GOT3 (cell line): ENCODE measurements around the gene SPATA13.
"Not testable (repeated sequence)": the region's sequence is repeated elsewhere in the genome, so short reads cannot be mapped to it uniquely, and the experiment has no call there.

Source experiments
- DNase-seq: peaks from one replicate; lab custom pipeline; 2025; ENCODE audit warnings: mixed read lengths; lab: John Stamatoyannopoulos, UW

Gene SPATA13

GRCh38 chr13:24160458-24161009, at the start of gene SPATA13:
TSS of gene SPATA13 (plus strand) at chr13:24160720. CDS start at chr13:24222930, 62,210 bp downstream.
- DNase-seq: peak; percentile 65

GRCh38 chr13:24112791-24113190, 47.7 kb upstream of the SPATA13 start:
- no peak for DNase-seq

- no peak for DNase-seq
Observed at GRCh38 chr13:24115671-24116070, 44.8 kb upstream of the SPATA13 start.

GRCh38 chr13:24116131-24116530, 44.4 kb upstream of the SPATA13 start:
- DNase-seq: no peak

GRCh38 chr13:24118576-24118975, 41.9 kb upstream of the SPATA13 start:
- DNase-seq: no peak

GRCh38 chr13:24119626-24120508, 40.7 kb upstream of the SPATA13 start:
- DNase-seq: no peak

GRCh38 chr13:24122045-24122444, 38.5 kb upstream of the SPATA13 start:
- not testable (repeated sequence) for DNase-seq

GRCh38 chr13:24122569-24122968, 38.0 kb upstream of the SPATA13 start:
- no peak for DNase-seq

- no peak for DNase-seq
Observed at GRCh38 chr13:24123761-24124160, 36.8 kb upstream of the SPATA13 start.

GRCh38 chr13:24124789-24125476, 35.6 kb upstream of the SPATA13 start:
- DNase-seq: no peak

GRCh38 chr13:24127116-24127631, 33.3 kb upstream of the SPATA13 start:
- no peak for DNase-seq

GRCh38 chr13:24128112-24128511, 32.4 kb upstream of the SPATA13 start:
- no peak for DNase-seq

- no peak for DNase-seq
Observed at GRCh38 chr13:24128962-24129361, 31.6 kb upstream of the SPATA13 start.

- DNase-seq: no peak
Observed at GRCh38 chr13:24129914-24130774, 30.4 kb upstream of the SPATA13 start.

GRCh38 chr13:24131749-24132148, 28.8 kb upstream of the SPATA13 start:
- no peak for DNase-seq

GRCh38 chr13:24133021-24133795, 27.3 kb upstream of the SPATA13 start:
- DNase-seq: no peak

- no peak for DNase-seq
Observed at GRCh38 chr13:24134231-24134630, 26.3 kb upstream of the SPATA13 start.

GRCh38 chr13:24134757-24135156, 25.8 kb upstream of the SPATA13 start:
- DNase-seq: no peak

- DNase-seq: no peak
Observed at GRCh38 chr13:24135674-24136300, 24.7 kb upstream of the SPATA13 start.

- DNase-seq: no peak
Observed at GRCh38 chr13:24138911-24139310, 21.6 kb upstream of the SPATA13 start.
